Peyer's patch (tissue), 4 donors: Measurements from ENCODE around the gene R3HDM2. TPM values are rescaled to one million over a fixed set of nuclear protein-coding genes. Genes with fewer than 3 reads are reported as not detected.

Experiments used
- DNase-seq, 3 donors: peaks; one replicate each; pipeline ENCODE4 v3.0.0-alpha.2; 2017 to 2019
- H3K27ac ChIP-seq, 4 donors: fragments of 200-600 bp; sonication (generic); one replicate each; pipeline ENCODE4 v1.5.1; 2016 to 2019
- H3K27me3 ChIP-seq, 2 donors: fragments of 200-600 bp; sonication (generic); one replicate each; pipeline ENCODE4 v1.5.1; 2019
- H3K36me3 ChIP-seq, 3 donors: fragments of 200-600 bp; sonication (generic); one replicate each; pipeline ENCODE4 v1.5.1; 2016 to 2019
- H3K4me1 ChIP-seq, 4 donors: fragments of 200-600 bp; sonication (generic); one replicate each; pipeline ENCODE4 v1.5.1; 2016 to 2019
- H3K4me3 ChIP-seq, 4 donors: fragments of 200-600 bp; sonication (generic); 1 replicate in 3 of 4; 2 replicates in 1 of 4; pipeline ENCODE4 v1.5.1; 2016 to 2019; ENCODE audit warnings: mild to moderate bottlenecking in 1 of 4
- H3K9me3 ChIP-seq, 4 donors: fragments of 200-600 bp; sonication (generic); one replicate each; pipeline ENCODE4 v1.5.1; 2016 to 2019; ENCODE audit warnings: mild to moderate bottlenecking in 1 of 4
- CTCF ChIP-seq, 6 experiments: fragments of 450-650 bp in 4 of 6; fragments of 200-600 bp in 2 of 6; sonication (generic) in 1 of 6; IDR thresholded peaks; one replicate each; pipeline ENCODE4 v1.5.1; 2017 to 2019; ENCODE audit warnings: antibody characterized with exemption in 6 of 6, mild to moderate bottlenecking in 3 of 6, moderate library complexity in 1 of 6
- POLR2A ChIP-seq, 2 donors: fragments of 450-650 bp; IDR thresholded peaks; one replicate each; pipeline ENCODE4 v1.5.1; 2017; ENCODE audit warnings: antibody characterized with exemption in 2 of 2, mild to moderate bottlenecking in 2 of 2, moderate library complexity in 2 of 2
- total RNA-seq, 4 donors: library from RNA; depleted of rRNA; stranded (reverse); fragments of >200 nt; gene quantifications; one replicate each; pipeline ENCODE4 v1.1.0, GENCODE V29; 2016

R3HDM2 gene
- total RNA-seq, 4 donors from 2014 or later: 23.1 to 145 (median 54.8) TPM

GRCh38 chr12:57222286-57223190 is 208.3 kb downstream of the R3HDM2 start:
- DNase-seq: no peak
- Histone ChIP-seq H3K4me1 (peaks cover 0 to 19% (median 16%) of the 10 kb centered on the region in 4 donors), H3K9me3 (peaks cover 0 to 7% (median 0%) of the 10 kb centered on the region in 4 donors), H3K4me3 (no peak overlapping the region), H3K36me3 (no peaks in the 10 kb centered on the region), H3K27me3 (peaks cover 0 to 76% of the 10 kb centered on the region in 2 donors), H3K27ac (no peak overlapping the region)
- no peak for TF ChIP-seq POLR2A (IDR thresholded peaks at IDR 0.05)
- TF ChIP-seq CTCF (IDR thresholded peaks at IDR 0.05): no peak

GRCh38 chr12:57221169-57221917 is 209.5 kb downstream of the R3HDM2 start:
- no peak for TF ChIP-seq POLR2A (IDR thresholded peaks at IDR 0.05)
- no peak for TF ChIP-seq CTCF (IDR thresholded peaks at IDR 0.05)
- Histone ChIP-seq H3K9me3 (peaks cover 0 to 7% (median 0%) of the 10 kb centered on the region in 4 donors), H3K36me3 (no peaks in the 10 kb centered on the region), H3K4me1 (peaks cover 0 to 24% (median 19%) of the 10 kb centered on the region in 4 donors), H3K27me3 (peaks cover 0 to 82% of the 10 kb centered on the region in 2 donors), H3K4me3 (no peak overlapping the region), H3K27ac (no peak overlapping the region)
- DNase-seq: no peak

GRCh38 chr12:57220770-57221168 is 210.1 kb downstream of the R3HDM2 start:
- Histone ChIP-seq H3K4me1 (peaks cover 0 to 28% (median 22%) of the 10 kb centered on the region in 4 donors), H3K9me3 (peaks cover 0 to 7% (median 0%) of the 10 kb centered on the region in 4 donors), H3K27me3 (peaks cover 0 to 82% of the 10 kb centered on the region in 2 donors), H3K27ac (no peak overlapping the region), H3K4me3 (no peak overlapping the region), H3K36me3 (no peaks in the 10 kb centered on the region)
- DNase-seq: no peak
- TF ChIP-seq CTCF (IDR thresholded peaks at IDR 0.05) (no peak), POLR2A (IDR thresholded peaks at IDR 0.05) (no peak)

GRCh38 chr12:57219993-57220754 is 210.7 kb downstream of the R3HDM2 start:
- H3K4me3 ChIP-seq: no peak overlapping the region
- peaks cover 0 to 82% of the 10 kb centered on the region in 2 donors for H3K27me3 ChIP-seq
- TF ChIP-seq POLR2A (IDR thresholded peaks at IDR 0.05) (no peak), CTCF (IDR thresholded peaks at IDR 0.05) (no peak)
- DNase-seq: no peak
- no peaks in the 10 kb centered on the region for H3K36me3 ChIP-seq
- H3K27ac ChIP-seq: no peak overlapping the region
- peaks cover 0 to 30% (median 23%) of the 10 kb centered on the region in 4 donors for H3K4me1 ChIP-seq
- peaks cover 0 to 5% (median 0%) of the 10 kb centered on the region in 4 donors for H3K9me3 ChIP-seq
